Prostate gland (tissue), 2 donors: Measurements from ENCODE around the gene FCER2. TPM values are rescaled to one million over a fixed set of nuclear protein-coding genes. Genes with fewer than 3 reads are reported as not detected.

Experiments used
- DNase-seq: peaks from one replicate; pipeline ENCODE4 v3.0.0-alpha.2; 2019; ENCODE audit warnings: low spot score
- H3K27ac ChIP-seq, 2 donors: fragments of 200-600 bp; sonication (generic); 2 replicates each; pipeline ENCODE4 v1.5.1; 2017 to 2019
- H3K27me3 ChIP-seq: fragments of 200-600 bp; sonication (generic); replicated peaks from 2 replicates; pipeline ENCODE4 v1.5.1; 2019; ENCODE audit not compliant: insufficient read depth
- H3K36me3 ChIP-seq, 2 donors: fragments of 200-600 bp; sonication (generic); 1 replicate in 1 of 2; 2 replicates in 1 of 2; pipeline versions ENCODE4 v1.5.1 to v1.8.1; 2017 to 2019
- H3K4me1 ChIP-seq: fragments of 200-600 bp; sonication (generic); replicated peaks from 2 replicates; pipeline ENCODE4 v1.5.1; 2019
- H3K4me3 ChIP-seq, 2 donors: fragments of 200-600 bp; sonication (generic); 2 replicates each; pipeline ENCODE4 v1.5.1; 2017 to 2019
- H3K9me3 ChIP-seq: fragments of 200-600 bp; sonication (generic); 2 replicates; pipeline ENCODE4 v1.5.1; 2017
- CTCF ChIP-seq, 4 experiments: fragments of 200-600 bp in 2 of 4; fragments of 450-650 bp in 2 of 4; sonication (generic) in 2 of 4; IDR thresholded peaks; 1 replicate in 3 of 4; 2 replicates in 1 of 4; pipeline ENCODE4 v1.5.1; 2016 to 2019; ENCODE audit warnings: antibody characterized with exemption in 4 of 4, mild to moderate bottlenecking in 2 of 4, moderate library complexity in 2 of 4
- POLR2A ChIP-seq: fragments of 450-650 bp; IDR thresholded peaks from one replicate; pipeline ENCODE4 v1.6.1; 2016; ENCODE audit warnings: antibody characterized with exemption, mild to moderate bottlenecking
- POLR2AphosphoS5 ChIP-seq: sonication (generic); formaldehyde crosslinking; IDR thresholded peaks from one replicate; pipeline ENCODE4 v1.6.1; 2017; ENCODE audit warnings: antibody characterized with exemption
- WGBS: methylation state at CpG from one replicate; pipeline ENCODE4 v1.1.5; 2018; 5-methylcytosine and 5-hydroxymethylcytosine counted together
- intact Hi-C: fragments of 100-400 bp; cut with DNase I; formaldehyde crosslinking; loops from one replicate; pipeline ENCODE4 v1.14.2; 2022
- total RNA-seq, 2 donors: library from RNA; depleted of rRNA; stranded (reverse); fragments of >200 nt; gene quantifications; one replicate each; pipeline ENCODE4 v1.1.0, GENCODE V29; 2016

FCER2 gene
- total RNA-seq, 2 donors from 2014 or later, result 1.5 TPM; not detected in 1

GRCh38 chr19:7698583-7698982 lies 3.3 kb downstream of the FCER2 start:
- Histone ChIP-seq H3K27ac (no peak overlapping the region), H3K36me3 (no peaks in the 10 kb centered on the region), H3K9me3 (no peaks in the 10 kb centered on the region), H3K4me3 (no peak overlapping the region), H3K27me3 (peaks cover 14% of the 10 kb centered on the region), H3K4me1 (no peaks in the 10 kb centered on the region)
- TF ChIP-seq POLR2AphosphoS5, result no peak
- TF ChIP-seq CTCF (IDR thresholded peaks at IDR 0.05), result no peak
- TF ChIP-seq POLR2A, result no peak
- no peak for DNase-seq
- WGBS, result 29% methylated on average over 11 of the region's 11 CpGs
- intact Hi-C loops, result no loop called here

DNA sequence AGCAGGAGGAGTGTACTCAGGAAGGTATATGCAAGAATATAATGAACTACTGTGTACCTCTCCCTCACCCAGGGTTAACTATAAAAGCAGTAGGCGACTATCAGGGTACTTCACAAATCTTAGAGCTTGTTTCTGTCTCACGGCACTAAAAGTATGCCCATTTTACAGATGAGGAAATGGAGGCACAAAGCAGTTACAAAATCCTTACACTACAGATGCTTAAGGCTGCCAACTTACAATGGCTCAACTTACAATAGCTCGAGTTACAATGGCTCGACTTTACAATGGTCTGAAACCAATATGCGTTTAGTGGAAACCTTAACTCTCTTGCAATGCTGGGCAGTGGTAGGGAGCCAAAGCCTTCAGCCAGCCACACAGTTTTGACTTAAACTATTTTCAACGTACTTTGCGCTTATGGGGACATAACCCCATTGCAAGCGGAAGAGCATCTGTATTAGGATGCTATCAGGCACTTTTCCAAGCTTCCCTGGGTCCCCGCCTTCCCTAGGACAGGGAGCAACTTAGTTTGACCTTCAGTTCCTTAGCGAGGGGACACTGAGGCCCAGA lies 4.1 kb downstream of the FCER2 start:
- Histone ChIP-seq H3K27ac (no peak overlapping the region), H3K4me1 (no peaks in the 10 kb centered on the region), H3K4me3 (no peak overlapping the region), H3K9me3 (no peaks in the 10 kb centered on the region), H3K36me3 (no peaks in the 10 kb centered on the region), H3K27me3 (peaks cover 14% of the 10 kb centered on the region)
- intact Hi-C loops, result no loop called here
- no peak for DNase-seq
- WGBS, result 80% methylated on average over 10 of the region's 10 CpGs
- TF ChIP-seq POLR2A (no peak), CTCF (IDR thresholded peaks at IDR 0.05) (no peak), POLR2AphosphoS5 (no peak)

- 57% methylated on average over 4 of the region's 4 CpGs for WGBS
- intact Hi-C loops, result no loop called here
- H3K4me1 ChIP-seq, result no peaks in the 10 kb centered on the region
- H3K36me3 ChIP-seq, result no peaks in the 10 kb centered on the region
- H3K27ac ChIP-seq, result no peak overlapping the region
- peaks cover 14% of the 10 kb centered on the region for H3K27me3 ChIP-seq
- no peak overlapping the region for H3K4me3 ChIP-seq
- no peaks in the 10 kb centered on the region for H3K9me3 ChIP-seq
- no peak for DNase-seq
- TF ChIP-seq POLR2A (no peak), POLR2AphosphoS5 (no peak), CTCF (IDR thresholded peaks at IDR 0.05) (no peak)
Observed at GRCh38 chr19:7694499-7694898, 7.4 kb downstream of the FCER2 start.

- intact Hi-C loops, result no loop called here
- no peak for TF ChIP-seq POLR2A
- TF ChIP-seq POLR2AphosphoS5, result no peak
- TF ChIP-seq CTCF (IDR thresholded peaks at IDR 0.05), result no peak
- H3K36me3 ChIP-seq, result no peaks in the 10 kb centered on the region
- DNase-seq, result no peak
- no peaks in the 10 kb centered on the region for H3K4me1 ChIP-seq
- no peaks in the 10 kb centered on the region for H3K9me3 ChIP-seq
- peaks cover 5% of the 10 kb centered on the region for H3K27me3 ChIP-seq
- H3K27ac ChIP-seq, result no peak overlapping the region
- 89% methylated on average over 13 of the region's 13 CpGs for WGBS
- no peak overlapping the region for H3K4me3 ChIP-seq
Observed at GRCh38 chr19:7692417-7693088, 9.4 kb downstream of the FCER2 start.

DNA sequence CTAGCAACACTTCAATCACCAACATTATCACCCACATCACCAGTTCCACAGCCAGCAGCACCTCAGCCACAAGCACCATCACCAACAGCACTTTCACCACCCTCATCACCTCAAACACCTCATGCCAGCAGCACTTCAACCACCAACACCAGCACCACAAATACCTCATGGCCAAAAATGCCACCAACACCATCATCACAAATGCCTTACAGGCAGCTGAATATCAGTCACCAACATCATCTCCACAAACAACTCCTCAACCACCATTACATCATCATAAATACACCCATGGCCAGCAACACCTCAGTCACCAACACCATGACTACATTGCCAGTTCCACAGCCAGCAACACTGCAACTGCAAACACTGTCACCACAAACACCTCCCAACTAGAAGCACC lies 10.4 kb downstream of the FCER2 start:
- H3K4me3 ChIP-seq, result no peak overlapping the region
- no peaks in the 10 kb centered on the region for H3K27me3 ChIP-seq
- H3K27ac ChIP-seq, result no peak overlapping the region
- no peak for DNase-seq
- no peaks in the 10 kb centered on the region for H3K4me1 ChIP-seq
- intact Hi-C loops, result no loop called here
- no peaks in the 10 kb centered on the region for H3K36me3 ChIP-seq
- no peaks in the 10 kb centered on the region for H3K9me3 ChIP-seq
- TF ChIP-seq POLR2A (no peak), POLR2AphosphoS5 (no peak), CTCF (IDR thresholded peaks at IDR 0.05) (no peak)
